Measurements from ENCODE around the gene L3MBTL3.
"Not testable (repeated sequence)": the region's sequence is repeated elsewhere in the genome, so short reads cannot be mapped to it uniquely, and the experiment has no call there.

- TF ChIP-seq POLR2A (IDR thresholded peaks at IDR 0.05; ENCODE audit: low read length); GATA1 (IDR thresholded peaks at IDR 0.05; ENCODE audit: low read depth, low read length): not testable (repeated sequence)
These were observed 155.1 kb downstream of the L3MBTL3 start for GRCh38 chr6:130173377-130174004.
